ENCODE measurements around the gene SLC8A1.

DNA sequence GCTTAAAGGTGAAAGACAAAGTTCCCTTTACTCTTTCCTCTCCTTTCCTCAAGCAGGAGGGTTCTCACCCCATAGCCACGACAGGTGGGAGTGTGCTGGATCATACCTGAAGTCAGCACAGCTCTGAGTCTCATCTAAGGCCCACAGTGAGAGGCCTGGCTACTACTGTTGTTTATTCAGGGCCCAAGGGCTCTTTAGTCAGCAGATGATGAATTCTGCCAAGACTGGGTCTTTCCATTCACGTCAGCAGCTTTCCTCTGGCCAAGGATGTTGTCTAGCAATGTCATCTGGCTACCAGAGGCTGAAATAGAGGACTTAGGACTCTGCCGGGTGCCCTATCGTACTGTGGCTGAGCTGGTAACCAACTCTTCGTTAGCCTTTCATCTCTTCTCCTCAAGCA lies 364.5 kb downstream of the SLC8A1 start:
- TF ChIP-seq, protein P1, sequence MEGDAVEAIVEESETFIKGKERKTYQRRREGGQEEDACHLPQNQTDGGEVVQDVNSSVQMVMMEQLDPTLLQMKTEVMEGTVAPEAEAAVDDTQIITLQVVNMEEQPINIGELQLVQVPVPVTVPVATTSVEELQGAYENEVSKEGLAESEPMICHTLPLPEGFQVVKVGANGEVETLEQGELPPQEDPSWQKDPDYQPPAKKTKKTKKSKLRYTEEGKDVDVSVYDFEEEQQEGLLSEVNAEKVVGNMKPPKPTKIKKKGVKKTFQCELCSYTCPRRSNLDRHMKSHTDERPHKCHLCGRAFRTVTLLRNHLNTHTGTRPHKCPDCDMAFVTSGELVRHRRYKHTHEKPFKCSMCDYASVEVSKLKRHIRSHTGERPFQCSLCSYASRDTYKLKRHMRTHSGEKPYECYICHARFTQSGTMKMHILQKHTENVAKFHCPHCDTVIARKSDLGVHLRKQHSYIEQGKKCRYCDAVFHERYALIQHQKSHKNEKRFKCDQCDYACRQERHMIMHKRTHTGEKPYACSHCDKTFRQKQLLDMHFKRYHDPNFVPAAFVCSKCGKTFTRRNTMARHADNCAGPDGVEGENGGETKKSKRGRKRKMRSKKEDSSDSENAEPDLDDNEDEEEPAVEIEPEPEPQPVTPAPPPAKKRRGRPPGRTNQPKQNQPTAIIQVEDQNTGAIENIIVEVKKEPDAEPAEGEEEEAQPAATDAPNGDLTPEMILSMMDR (IDR thresholded peaks at IDR 0.05): no peak
- TF ChIP-seq POLR2A (IDR thresholded peaks at IDR 0.05): no peak
